ENCODE results near the gene LRRC9. TPM values are rescaled to one million over a fixed set of nuclear protein-coding genes. Genes with fewer than 3 reads are reported as not detected.

LRRC9 gene
- total RNA-seq, 1 experiment from 2014 or later = 0.77 TPM

GRCh38 chr14:60111732-60112131 lies 191.8 kb downstream of the LRRC9 start:
- H3K79me1 ChIP-seq (ENCODE audit: insufficient read depth, low read depth, low read length, poor library complexity, severe bottlenecking) = peaks cover 5% of the 10 kb centered on the region
- H2AFZ ChIP-seq (ENCODE audit: low read length) = no peak overlapping the region
- no peak overlapping the region for H2AK5ac ChIP-seq (ENCODE audit: insufficient read length, low read length)
- H3T11ph ChIP-seq (ENCODE audit: low read length) = no peak overlapping the region
- no peak for TF ChIP-seq CTCF (conservative IDR thresholded peaks at IDR 0.05)
- H4K20me1 ChIP-seq (ENCODE audit: control insufficient read depth, insufficient read depth, insufficient read length) = no peaks in the 10 kb centered on the region
- no peak overlapping the region for H3K4me2 ChIP-seq (ENCODE audit: insufficient read depth, insufficient read length, low read length)
- no peak overlapping the region for H2BK12ac ChIP-seq (ENCODE audit: insufficient read length, low read depth, low read length)
- no peak overlapping the region for H4K8ac ChIP-seq (replicated peaks; ENCODE audit: insufficient read length, low read depth, low read length)
- no peak overlapping the region for H3K56ac ChIP-seq (ENCODE audit: insufficient read length, low read depth, low read length)
- H3K23ac ChIP-seq (ENCODE audit: insufficient read length, low read depth, low read length) = no peak overlapping the region
- H3K18ac ChIP-seq (ENCODE audit: insufficient read length, low read depth, low read length) = no peak overlapping the region
- DNase-seq = no peak
- H3K23me2 ChIP-seq (ENCODE audit: insufficient read length, low read depth, low read length, poor library complexity, severe bottlenecking) = no peaks in the 10 kb centered on the region
- H2BK5ac ChIP-seq (ENCODE audit: insufficient read length, low read length) = no peak overlapping the region
- no CpG with 5 or more reads among the region's 2 CpGs for WGBS (ENCODE audit: extremely low coverage, insufficient read length, low lambda C conversion rate)
- no peak overlapping the region for H2BK15ac ChIP-seq (ENCODE audit: low read depth, low read length)
- H3K79me2 ChIP-seq (ENCODE audit: insufficient read depth, low read length) = no peaks in the 10 kb centered on the region; the same call in 1 of the 2 replicates
- H3K4me3 Mint-ChIP-seq = no peak overlapping the region
- no peak overlapping the region for H3K4ac ChIP-seq (ENCODE audit: low read depth, low read length)
- no peak overlapping the region for H3K27ac Mint-ChIP-seq
- H3K36me3 Mint-ChIP-seq (ENCODE audit: insufficient read depth in 1 of 3, low read depth in 3 of 3) = peaks cover 19 to 39% (median 32%) of the 10 kb centered on the region in 3 experiments
- no peak overlapping the region for H3K27ac ChIP-seq (ENCODE audit: insufficient read length, low read depth, low read length)
- H3K9ac ChIP-seq (ENCODE audit: extremely low read depth, insufficient read length, low read length) = no peak overlapping the region
- no peaks in the 10 kb centered on the region for H3K4me1 ChIP-seq (ENCODE audit: insufficient read depth, low read length)
- H4K5ac ChIP-seq (ENCODE audit: insufficient read length, low read depth, low read length) = no peak overlapping the region
- H3K27me3 ChIP-seq (ENCODE audit: insufficient read depth, low read length) = no peaks in the 10 kb centered on the region
- no peaks in the 10 kb centered on the region; a peak in 1 of 4 replicates for H3K4me1 Mint-ChIP-seq
- H2BK120ac ChIP-seq (ENCODE audit: low read depth, low read length, poor library complexity, severe bottlenecking) = no peak overlapping the region
- H3K9me3 Mint-ChIP-seq = no peaks in the 10 kb centered on the region
- no peak overlapping the region for H2BK20ac ChIP-seq (ENCODE audit: low read depth, low read length, poor library complexity, severe bottlenecking)
- no peaks in the 10 kb centered on the region for H3K9me3 ChIP-seq (ENCODE audit: control insufficient read depth, low read depth, low read length)
- no peak overlapping the region for H3K14ac ChIP-seq (ENCODE audit: insufficient read depth, low read length)
- no peaks in the 10 kb centered on the region for H3K27me3 Mint-ChIP-seq (ENCODE audit: low read depth)
- H4K91ac ChIP-seq (ENCODE audit: insufficient read length, low read depth, low read length) = no peak overlapping the region

Other genes starting within 250 kb of the LRRC9 start
- 0.92 and 1.8 TPM in 2 replicates for gene RTN1, start 49.4 kb upstream of the LRRC9 start, total RNA-seq (2021)
- 39.9 and 40.0 TPM in 2 replicates for gene PCNX4, start 171.8 kb downstream of the LRRC9 start, total RNA-seq (2021)
- 25.2 and 27.7 TPM in 2 replicates for gene DHRS7, start 245.3 kb downstream of the LRRC9 start, total RNA-seq (2021)